H9 (cell line): ENCODE measurements around the gene TBCK. TPM values are rescaled to one million over a fixed set of nuclear protein-coding genes. Genes with fewer than 3 reads are reported as not detected.

Source experiments
- DNase-seq: peaks from one replicate; pipeline ENCODE4 v3.0.0-alpha.2; 2017
- H2AFZ ChIP-seq: one replicate; pipeline ENCODE4 v1.6.1; 2013; ENCODE audit warnings: mild to moderate bottlenecking, low read length, control low read depth, moderate library complexity
- H2AK5ac ChIP-seq: 2 replicates; pipeline ENCODE4 v1.6.1; 2013; ENCODE audit warnings: low read length, control low read depth, mixed read lengths; ENCODE audit not compliant: insufficient read length
- H2BK120ac ChIP-seq: one replicate; pipeline ENCODE4 v1.6.1; 2013; ENCODE audit warnings: low read depth, mild to moderate bottlenecking, low read length, control low read depth, inconsistent platforms; ENCODE audit not compliant: poor library complexity, severe bottlenecking
- H2BK12ac ChIP-seq: 2 replicates; pipeline ENCODE4 v1.6.1; 2013; ENCODE audit warnings: low read length, control low read depth, mixed read lengths, low read depth; ENCODE audit not compliant: insufficient read length
- H2BK15ac ChIP-seq: 2 replicates; pipeline ENCODE4 v1.6.1; 2013; ENCODE audit warnings: low read depth, low read length, control low read depth
- H2BK20ac ChIP-seq: one replicate; pipeline ENCODE4 v1.6.1; 2013; ENCODE audit warnings: low read depth, mild to moderate bottlenecking, low read length, control low read depth, inconsistent platforms; ENCODE audit not compliant: poor library complexity, severe bottlenecking
- H2BK5ac ChIP-seq: 2 replicates; pipeline ENCODE4 v1.6.1; 2013; ENCODE audit warnings: low read length, control low read depth, mixed read lengths; ENCODE audit not compliant: insufficient read length
- H3K14ac ChIP-seq: 2 replicates; pipeline ENCODE4 v1.6.1; 2013; ENCODE audit warnings: low read length, control low read depth; ENCODE audit not compliant: insufficient read depth
- H3K18ac ChIP-seq: 2 replicates; pipeline ENCODE4 v1.6.1; 2013; ENCODE audit warnings: low read depth, mild to moderate bottlenecking, mixed read lengths, low read length, control low read depth; ENCODE audit not compliant: insufficient read length
- H3K23ac ChIP-seq: 2 replicates; pipeline ENCODE4 v1.6.1; 2013; ENCODE audit warnings: low read length, control low read depth, mixed read lengths, low read depth; ENCODE audit not compliant: insufficient read length
- H3K23me2 ChIP-seq: 2 replicates; pipeline ENCODE4 v1.6.1; 2013; ENCODE audit warnings: low read depth, mild to moderate bottlenecking, mixed read lengths, low read length, control low read depth; ENCODE audit not compliant: insufficient read length, poor library complexity, severe bottlenecking
- H3K27ac ChIP-seq: 2 replicates; pipeline ENCODE4 v1.5.1; 2013; ENCODE audit warnings: low read length, control low read depth, mixed read lengths, low read depth; ENCODE audit not compliant: insufficient read length
- H3K27me3 ChIP-seq: 2 replicates; pipeline ENCODE4 v1.6.1; 2013; ENCODE audit warnings: low read length, control low read depth, inconsistent platforms; ENCODE audit not compliant: insufficient read depth
- H3K4ac ChIP-seq: 2 replicates; pipeline ENCODE4 v1.6.1; 2013; ENCODE audit warnings: low read depth, mild to moderate bottlenecking, control low read depth, inconsistent platforms, low read length, moderate library complexity
- H3K4me1 ChIP-seq: 2 replicates; pipeline ENCODE4 v1.6.1; 2013; ENCODE audit warnings: low read length, control low read depth, inconsistent platforms; ENCODE audit not compliant: insufficient read depth
- H3K4me2 ChIP-seq: 2 replicates; pipeline ENCODE4 v1.6.1; 2013; ENCODE audit warnings: low read length, control low read depth, mixed read lengths; ENCODE audit not compliant: insufficient read length, insufficient read depth
- H3K56ac ChIP-seq: 2 replicates; pipeline ENCODE4 v1.6.1; 2013; ENCODE audit warnings: low read depth, mild to moderate bottlenecking, mixed read lengths, low read length, control low read depth; ENCODE audit not compliant: insufficient read length
- H3K79me1 ChIP-seq: 2 replicates; pipeline ENCODE4 v1.6.1; 2013; ENCODE audit warnings: low read depth, mild to moderate bottlenecking, moderate library complexity, low read length, control low read depth, inconsistent platforms; ENCODE audit not compliant: insufficient read depth, poor library complexity, severe bottlenecking
- H3K79me2 ChIP-seq: 2 replicates; pipeline ENCODE4 v1.6.1; 2013; ENCODE audit warnings: low read length, control low read depth, inconsistent platforms; ENCODE audit not compliant: insufficient read depth
- H3K9ac ChIP-seq: 2 replicates; pipeline ENCODE4 v1.6.1; 2013; ENCODE audit warnings: low read length, control low read depth, mixed read lengths; ENCODE audit not compliant: insufficient read length; ENCODE audit errors: extremely low read depth
- H3K9me3 ChIP-seq: one replicate; pipeline ENCODE4 v1.6.1; 2013; ENCODE audit warnings: low read depth, low read length, inconsistent platforms; ENCODE audit not compliant: control insufficient read depth
- H3T11ph ChIP-seq: one replicate; pipeline ENCODE4 v1.6.1; 2013; ENCODE audit warnings: mild to moderate bottlenecking, low read length, control low read depth, inconsistent platforms
- H4K20me1 ChIP-seq: one replicate; pipeline ENCODE4 v1.6.1; 2013; ENCODE audit not compliant: control insufficient read depth, insufficient read length, insufficient read depth
- H4K5ac ChIP-seq: 2 replicates; pipeline ENCODE4 v1.6.1; 2013; ENCODE audit warnings: low read depth, mild to moderate bottlenecking, mixed read lengths, low read length, control low read depth; ENCODE audit not compliant: insufficient read length
- H4K8ac ChIP-seq: replicated peaks from 2 replicates; pipeline ENCODE4 v1.6.1; 2013; ENCODE audit warnings: low read length, control low read depth, mixed read lengths, low read depth; ENCODE audit not compliant: insufficient read length
- H4K91ac ChIP-seq: 2 replicates; pipeline ENCODE4 v1.6.1; 2013; ENCODE audit warnings: low read depth, mild to moderate bottlenecking, moderate library complexity, mixed read lengths, low read length, control low read depth; ENCODE audit not compliant: insufficient read length
- H3K27ac Mint-ChIP-seq, 3 experiments: 2 replicates in 2 of 3; 3 replicates in 1 of 3; pipeline ENCODE4 v1.8.0; 2020 to 2021; ENCODE audit warnings: mixed read lengths in 3 of 3, mild to moderate bottlenecking in 1 of 3, moderate library complexity in 1 of 3
- H3K27me3 Mint-ChIP-seq: 2 replicates; pipeline ENCODE4 v1.8.0; 2021; ENCODE audit warnings: low read depth, mild to moderate bottlenecking, moderate library complexity, mixed read lengths
- H3K36me3 Mint-ChIP-seq, 3 experiments: 2 replicates in 2 of 3; 3 replicates in 1 of 3; pipeline ENCODE4 v1.8.0; 2020 to 2021; ENCODE audit warnings: low read depth in 3 of 3, mixed read lengths in 3 of 3; ENCODE audit not compliant: insufficient read depth in 1 of 3
- H3K4me1 Mint-ChIP-seq, 2 experiments: 2 replicates each; pipeline ENCODE4 v1.8.0; 2020; ENCODE audit warnings: mixed read lengths in 2 of 2
- H3K4me3 Mint-ChIP-seq, 2 experiments: 2 replicates in 1 of 2; 3 replicates in 1 of 2; pipeline ENCODE4 v1.8.0; 2020 to 2021; ENCODE audit warnings: mild to moderate bottlenecking in 2 of 2, mixed read lengths in 2 of 2, moderate library complexity in 1 of 2
- H3K9me3 Mint-ChIP-seq, 2 experiments: 2 replicates in 1 of 2; 3 replicates in 1 of 2; pipeline ENCODE4 v1.8.0; 2020; ENCODE audit warnings: mild to moderate bottlenecking in 2 of 2, mixed read lengths in 2 of 2, moderate library complexity in 1 of 2
- CTCF ChIP-seq: fragments of 200-600 bp; sonication (generic); conservative IDR thresholded peaks from 3 replicates; pipeline ENCODE4 v1.8.0; 2021; ENCODE audit warnings: antibody characterized with exemption, mild to moderate bottlenecking
- WGBS: extraction: QIAGEN DNeasy Blood & Tissue Kit; methylation state at CpG from one replicate; pipeline ENCODE4 v1.1.7; 2013; ENCODE audit warnings: missing lambda C conversion rate, low lambda C conversion rate, mixed read lengths; ENCODE audit not compliant: insufficient read length; ENCODE audit errors: extremely low coverage; 5-methylcytosine and 5-hydroxymethylcytosine counted together
- total RNA-seq: library from RNA; stranded (reverse); gene quantifications from 2 replicates; pipeline ENCODE4 v1.2.1, GENCODE V29; 2021

Gene TBCK
- total RNA-seq, 1 experiment from 2014 or later = 22.1 TPM

DNA sequence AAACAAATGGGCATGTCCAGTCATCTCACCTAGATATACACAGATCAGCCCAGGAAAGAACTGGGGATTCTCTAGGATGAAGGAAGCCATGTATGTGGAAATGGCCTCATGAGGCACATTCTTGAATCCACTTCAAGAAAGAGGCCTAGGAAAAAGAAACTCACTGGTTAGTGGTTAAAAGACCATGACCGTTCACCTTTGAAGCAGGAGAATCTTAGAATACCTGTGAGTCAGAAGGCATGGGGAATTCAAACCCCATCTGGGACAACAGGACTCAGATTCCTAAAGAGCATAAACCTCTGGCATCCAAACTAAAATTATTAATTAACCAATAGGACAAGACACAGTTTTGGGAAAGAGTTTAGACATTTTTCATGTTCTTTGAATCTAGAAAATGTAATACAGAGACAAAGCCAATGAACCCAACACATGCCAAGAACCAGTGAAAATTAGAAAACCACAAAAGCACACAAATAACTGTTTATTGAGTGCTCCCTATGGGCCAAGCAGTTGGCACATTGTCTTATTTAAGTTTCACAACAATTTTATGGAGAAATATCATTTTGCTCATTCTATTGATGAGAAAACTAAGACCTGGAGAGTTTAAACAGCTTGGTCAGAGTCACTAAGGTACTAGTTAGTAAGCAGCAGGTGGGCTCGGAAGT lies 323.2 kb downstream of the TBCK start:
- Histone ChIP-seq H3K56ac (no peak overlapping the region), H2AK5ac (no peak overlapping the region), H3K27ac (no peak overlapping the region), H4K5ac (no peak overlapping the region), H3K79me1 (no peaks in the 10 kb centered on the region), H2BK12ac (no peak overlapping the region), H2BK20ac (no peak overlapping the region), H4K20me1 (no peaks in the 10 kb centered on the region), H3K4me1 (no peaks in the 10 kb centered on the region; the same call in 1 of the 2 replicates), H2BK15ac (no peak overlapping the region), H3K23ac (no peak overlapping the region), H3K4me2 (no peak overlapping the region), H3K9ac (no peak overlapping the region), H2BK120ac (no peak overlapping the region), H3T11ph (no peak overlapping the region), H3K9me3 (no peaks in the 10 kb centered on the region), H3K18ac (no peak overlapping the region), H4K91ac (no peak overlapping the region), H2BK5ac (no peak overlapping the region), H4K8ac (no peak overlapping the region), H3K4ac (no peak overlapping the region), H3K79me2 (no peaks in the 10 kb centered on the region), H3K27me3 (no peaks in the 10 kb centered on the region), H2AFZ (no peak overlapping the region), H3K14ac (no peak overlapping the region), H3K23me2 (no peaks in the 10 kb centered on the region)
- TF ChIP-seq CTCF = no peak
- Mint-ChIP-seq H3K27ac (no peak overlapping the region), H3K36me3 (no peaks in the 10 kb centered on the region; a peak in 1 of 7 replicates), H3K4me3 (no peak overlapping the region), H3K9me3 (peaks cover 0 to 2% of the 10 kb centered on the region in 2 experiments; a peak in 1 of 5 replicates), H3K4me1 (peaks cover 0 to 2% of the 10 kb centered on the region in 2 experiments; a peak in 1 of 4 replicates), H3K27me3 (no peaks in the 10 kb centered on the region)
- WGBS = no CpG with 5 or more reads among the region's 2 CpGs
- DNase-seq = no peak
